Thyroid gland (tissue), 4 donors: ENCODE data around the gene APOC4. TPM values are rescaled to one million over a fixed set of nuclear protein-coding genes. Genes with fewer than 3 reads are reported as not detected.

Source experiments
- DNase-seq, 2 donors: peaks; one replicate each; pipeline ENCODE4 v3.0.0-alpha.2; 2019
- H3K27ac ChIP-seq, 3 donors: fragments of 200-600 bp; sonication (generic); 1 replicate in 2 of 3; 2 replicates in 1 of 3; pipeline ENCODE4 v1.5.1; 2016 to 2019; ENCODE audit warnings: mild to moderate bottlenecking in 1 of 3, moderate library complexity in 1 of 3
- H3K27me3 ChIP-seq: fragments of 200-600 bp; sonication (generic); one replicate; pipeline ENCODE4 v1.5.1; 2019
- H3K36me3 ChIP-seq, 2 donors: fragments of 200-600 bp; sonication (generic); one replicate each; pipeline ENCODE4 v1.5.1; 2016 to 2019
- H3K4me1 ChIP-seq, 2 donors: fragments of 200-600 bp; sonication (generic); one replicate each; pipeline ENCODE4 v1.5.1; 2017 to 2019
- H3K4me3 ChIP-seq, 3 donors: fragments of 200-600 bp; sonication (generic); replicated peaks in 1 of 3; 1 replicate in 2 of 3; 2 replicates in 1 of 3; pipeline ENCODE4 v1.5.1; 2016; ENCODE audit warnings: mild to moderate bottlenecking in 1 of 3
- H3K9me3 ChIP-seq: fragments of 200-600 bp; sonication (generic); one replicate; pipeline ENCODE4 v1.5.1; 2017
- POLR2A ChIP-seq, 2 donors: fragments of 450-650 bp; IDR thresholded peaks; one replicate each; pipeline ENCODE4 v1.6.1; 2017; ENCODE audit warnings: antibody characterized with exemption in 2 of 2, mild to moderate bottlenecking in 2 of 2, moderate library complexity in 1 of 2
- WGBS, 2 donors: methylation state at CpG; one replicate each; pipeline ENCODE4 v1.1.5; 2017; 5-methylcytosine and 5-hydroxymethylcytosine counted together
- intact Hi-C: fragments of 100-400 bp; cut with DNase I; formaldehyde crosslinking; loops from one replicate; pipeline ENCODE4 v1.15.1; 2023
- total RNA-seq, 4 donors: library from RNA; depleted of rRNA; stranded (reverse); fragments of >200 nt; gene quantifications; one replicate each; pipeline ENCODE4 v1.2.3, GENCODE V29; 2016
- TF ChIP-seq, protein P1 (sequence below), 6 experiments: fragments of 200-600 bp in 3 of 6; fragments of 450-650 bp in 3 of 6; sonication (generic) in 3 of 6; IDR thresholded peaks; one replicate each; pipeline ENCODE4 v1.5.1; 2016 to 2019; ENCODE audit warnings: antibody characterized with exemption in 6 of 6, mild to moderate bottlenecking in 2 of 6, inconsistent platforms in 1 of 6, moderate library complexity in 1 of 6

APOC4 gene
- total RNA-seq, 4 donors from 2014 or later, result not detected

- TF ChIP-seq, protein P1, sequence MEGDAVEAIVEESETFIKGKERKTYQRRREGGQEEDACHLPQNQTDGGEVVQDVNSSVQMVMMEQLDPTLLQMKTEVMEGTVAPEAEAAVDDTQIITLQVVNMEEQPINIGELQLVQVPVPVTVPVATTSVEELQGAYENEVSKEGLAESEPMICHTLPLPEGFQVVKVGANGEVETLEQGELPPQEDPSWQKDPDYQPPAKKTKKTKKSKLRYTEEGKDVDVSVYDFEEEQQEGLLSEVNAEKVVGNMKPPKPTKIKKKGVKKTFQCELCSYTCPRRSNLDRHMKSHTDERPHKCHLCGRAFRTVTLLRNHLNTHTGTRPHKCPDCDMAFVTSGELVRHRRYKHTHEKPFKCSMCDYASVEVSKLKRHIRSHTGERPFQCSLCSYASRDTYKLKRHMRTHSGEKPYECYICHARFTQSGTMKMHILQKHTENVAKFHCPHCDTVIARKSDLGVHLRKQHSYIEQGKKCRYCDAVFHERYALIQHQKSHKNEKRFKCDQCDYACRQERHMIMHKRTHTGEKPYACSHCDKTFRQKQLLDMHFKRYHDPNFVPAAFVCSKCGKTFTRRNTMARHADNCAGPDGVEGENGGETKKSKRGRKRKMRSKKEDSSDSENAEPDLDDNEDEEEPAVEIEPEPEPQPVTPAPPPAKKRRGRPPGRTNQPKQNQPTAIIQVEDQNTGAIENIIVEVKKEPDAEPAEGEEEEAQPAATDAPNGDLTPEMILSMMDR (IDR thresholded peaks at IDR 0.05), result no peak
- no peak overlapping the region for H3K27ac ChIP-seq
- no peaks in the 10 kb centered on the region for H3K27me3 ChIP-seq
- no peaks in the 10 kb centered on the region for H3K9me3 ChIP-seq
- peaks cover 55 to 68% of the 10 kb centered on the region in 2 donors for H3K36me3 ChIP-seq
- no peaks in the 10 kb centered on the region for H3K4me1 ChIP-seq
- no peak for DNase-seq
- intact Hi-C loops, result no loop called here
- H3K4me3 ChIP-seq, result no peak overlapping the region
- 95 to 98% methylated on average over 4 of the region's 4 CpGs for WGBS, 2 donors
Measured at GRCh38 chr19:44975444-44975843, 33.4 kb downstream of the APOC4 start.

DNA sequence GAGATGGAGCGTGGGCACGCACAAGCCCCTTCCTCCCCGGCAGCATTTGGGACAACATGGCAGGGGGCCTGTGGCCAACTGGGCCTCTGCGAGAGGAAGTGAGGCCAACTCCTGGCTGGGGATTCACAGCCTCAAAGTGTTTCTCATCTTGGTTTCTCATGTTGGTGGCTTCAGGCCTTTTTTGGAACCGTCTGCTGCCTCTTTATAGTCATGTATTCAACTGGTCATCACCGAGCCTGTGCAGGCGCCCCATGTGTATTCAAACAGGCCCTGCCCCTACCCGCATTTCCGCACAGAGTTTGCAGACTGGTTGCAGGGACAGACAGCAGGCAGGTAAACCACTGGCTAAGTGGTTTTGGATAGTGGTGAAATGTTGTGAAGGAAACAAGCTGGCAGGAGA, 42.0 kb downstream of the APOC4 start:
- H3K4me1 ChIP-seq, result no peaks in the 10 kb centered on the region
- TF ChIP-seq, protein P1 (IDR thresholded peaks at IDR 0.05), result no peak
- TF ChIP-seq POLR2A (IDR thresholded peaks at IDR 0.05), result no peak
- no peaks in the 10 kb centered on the region for H3K9me3 ChIP-seq
- peaks cover 37 to 43% of the 10 kb centered on the region in 2 donors for H3K36me3 ChIP-seq
- 87 to 92% methylated on average over 9 of the region's 9 CpGs for WGBS, 2 donors
- no peak overlapping the region for H3K27ac ChIP-seq
- no peaks in the 10 kb centered on the region for H3K27me3 ChIP-seq
- no peak for DNase-seq
- intact Hi-C loops, result no loop called here
- H3K4me3 ChIP-seq, result no peak overlapping the region

- no peak overlapping the region for H3K27ac ChIP-seq
- intact Hi-C loops, result no loop called here
- H3K4me3 ChIP-seq, result no peak overlapping the region
- no peak for DNase-seq
- WGBS, 2 donors, result 88 to 92% methylated on average over 1 to 2 of the region's 4 CpGs
- TF ChIP-seq, protein P1 (IDR thresholded peaks at IDR 0.05), result no peak
- TF ChIP-seq POLR2A (IDR thresholded peaks at IDR 0.05), result no peak
- H3K9me3 ChIP-seq, result no peaks in the 10 kb centered on the region
- no peaks in the 10 kb centered on the region for H3K4me1 ChIP-seq
- H3K27me3 ChIP-seq, result no peaks in the 10 kb centered on the region
- H3K36me3 ChIP-seq, result peaks cover 31 to 34% of the 10 kb centered on the region in 2 donors
Measured at GRCh38 chr19:44985445-44985844, 43.4 kb downstream of the APOC4 start.

- Histone ChIP-seq H3K27ac (no peak overlapping the region), H3K27me3 (no peaks in the 10 kb centered on the region), H3K4me3 (no peak overlapping the region), H3K4me1 (no peaks in the 10 kb centered on the region), H3K9me3 (no peaks in the 10 kb centered on the region), H3K36me3 (peaks cover 30 to 37% of the 10 kb centered on the region in 2 donors)
- no peak for DNase-seq
- WGBS, 2 donors, result 90 to 98% methylated on average over 3 to 7 of the region's 7 CpGs
- TF ChIP-seq, protein P1 (IDR thresholded peaks at IDR 0.05), result no peak
- TF ChIP-seq POLR2A (IDR thresholded peaks at IDR 0.05), result no peak
- intact Hi-C loops, result no loop called here
Measured at GRCh38 chr19:44986389-44986788, 44.4 kb downstream of the APOC4 start.

DNA sequence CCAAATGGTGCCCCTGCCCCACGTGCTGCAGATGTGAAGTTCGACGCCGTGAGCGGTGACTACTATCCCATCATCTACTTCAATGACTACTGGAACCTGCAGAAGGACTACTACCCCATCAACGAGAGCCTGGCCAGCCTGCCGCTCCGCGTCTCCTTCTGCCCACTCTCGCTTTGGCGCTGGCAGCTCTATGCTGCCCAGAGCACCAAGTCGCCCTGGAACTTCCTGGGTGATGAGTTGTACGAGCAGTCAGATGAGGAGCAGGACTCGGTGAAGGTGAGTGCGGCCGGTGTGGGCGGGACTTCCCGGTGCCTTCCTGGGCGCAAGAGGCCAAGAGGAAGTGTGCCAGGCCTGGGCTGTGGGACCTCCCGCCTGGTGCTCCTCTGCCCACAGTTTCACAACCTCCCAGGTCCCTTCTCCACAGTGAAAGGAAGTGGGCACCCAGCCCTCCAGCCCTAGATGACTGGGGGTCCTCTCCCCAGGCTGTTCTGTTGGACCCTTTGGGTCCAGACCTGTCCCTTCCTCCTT, 45.2 kb downstream of the APOC4 start:
- no peaks in the 10 kb centered on the region for H3K9me3 ChIP-seq
- no peaks in the 10 kb centered on the region for H3K27me3 ChIP-seq
- no peak for DNase-seq
- no peak overlapping the region for H3K27ac ChIP-seq
- no peak overlapping the region for H3K4me3 ChIP-seq
- whole genome bisulfite sequencing, 2 donors, result 89 to 96% methylated on average over 19 to 20 of the region's 20 CpGs
- H3K36me3 ChIP-seq, result peaks cover 34 to 38% of the 10 kb centered on the region in 2 donors
- intact Hi-C loops, result no loop called here
- H3K4me1 ChIP-seq, result no peaks in the 10 kb centered on the region
- no peak for TF ChIP-seq POLR2A (IDR thresholded peaks at IDR 0.05)
- TF ChIP-seq, protein P1 (IDR thresholded peaks at IDR 0.05), result no peak
